CD4-positive, alpha-beta memory T cell (primary cell): ENCODE measurements around the gene ASCC3. TPM values are rescaled to one million over a fixed set of nuclear protein-coding genes. Genes with fewer than 3 reads are reported as not detected.

ENCODE experiments used
- CTCF ChIA-PET: fragments of 350-600 bp; sonication (Branson Sonifier 250); formaldehyde crosslinking; loops from one replicate; lab custom pipeline; 2021; ENCODE audit warnings: inconsistent platforms; ENCODE audit not compliant: partially characterized antibody; lab: Charles Lee
- POLR2A ChIA-PET: fragments of 350-600 bp; sonication (Branson Sonifier 250); formaldehyde crosslinking; loops from one replicate; lab custom pipeline; 2021; ENCODE audit not compliant: partially characterized antibody; lab: Charles Lee
- DNase-seq, 5 donors: peaks; one replicate each; pipeline versions ENCODE4 v3.0.0 to v3.0.0-alpha.2; 2020 to 2022; ENCODE audit warnings: mixed read lengths in 1 of 5
- H3K27ac ChIP-seq: one replicate; pipeline ENCODE4 v1.7.0; 2013; ENCODE audit warnings: low read depth, low read length
- H3K27me3 ChIP-seq: 2 replicates; pipeline ENCODE4 v1.7.0; 2013; ENCODE audit warnings: mild to moderate bottlenecking, low read length, moderate library complexity; ENCODE audit not compliant: insufficient read depth
- H3K36me3 ChIP-seq: 2 replicates; pipeline ENCODE4 v1.7.0; 2013; ENCODE audit warnings: mild to moderate bottlenecking, low read length, moderate library complexity; ENCODE audit not compliant: insufficient read depth
- H3K4me1 ChIP-seq: 2 replicates; pipeline ENCODE4 v1.7.0; 2013; ENCODE audit warnings: mild to moderate bottlenecking, low read length, moderate library complexity; ENCODE audit not compliant: insufficient read depth
- H3K4me3 ChIP-seq, 2 donors: one replicate each; pipeline ENCODE4 v1.7.0; 2013; ENCODE audit warnings: low read length in 2 of 2, mild to moderate bottlenecking in 1 of 2
- H3K9me3 ChIP-seq, 2 donors: one replicate each; pipeline ENCODE4 v1.7.0; 2013; ENCODE audit warnings: low read length in 2 of 2, control low read depth in 1 of 2; ENCODE audit not compliant: control insufficient read depth in 1 of 2
- H3K27ac Mint-ChIP-seq, 7 donors: one replicate each; pipeline ENCODE4 v1.8.0; 2020 to 2021; ENCODE audit warnings: mixed read lengths in 7 of 7, mild to moderate bottlenecking in 6 of 7, inconsistent platforms in 3 of 7, moderate library complexity in 3 of 7
- H3K27me3 Mint-ChIP-seq, 2 donors: one replicate each; pipeline ENCODE4 v1.8.0; 2020 to 2021; ENCODE audit warnings: mixed read lengths in 2 of 2
- H3K36me3 Mint-ChIP-seq, 2 donors: one replicate each; pipeline ENCODE4 v1.8.0; 2020 to 2021; ENCODE audit warnings: mixed read lengths in 2 of 2, inconsistent platforms in 1 of 2, mild to moderate bottlenecking in 1 of 2
- H3K4me1 Mint-ChIP-seq, 4 donors: one replicate each; pipeline ENCODE4 v1.8.0; 2020 to 2021; ENCODE audit warnings: mixed read lengths in 4 of 4, mild to moderate bottlenecking in 1 of 4
- H3K4me3 Mint-ChIP-seq, 8 donors: one replicate each; pipeline ENCODE4 v1.8.0; 2020 to 2021; ENCODE audit warnings: mixed read lengths in 8 of 8, mild to moderate bottlenecking in 7 of 8, moderate library complexity in 6 of 8, inconsistent platforms in 3 of 8
- H3K9me3 Mint-ChIP-seq, 8 donors: one replicate each; pipeline ENCODE4 v1.8.0; 2020 to 2021; ENCODE audit warnings: mixed read lengths in 8 of 8, mild to moderate bottlenecking in 5 of 8, inconsistent platforms in 3 of 8, moderate library complexity in 1 of 8
- intact Hi-C: fragments of 100-400 bp; cut with micrococcal nuclease; formaldehyde crosslinking; loops from one replicate; pipeline ENCODE4 v1.15.1; 2023
- polyA plus RNA-seq, 2 donors: library from polyadenylated mRNA; unstranded; fragments of 300-500 nt; fragmentation: Illumina TruSeq; gene quantifications; one replicate each; pipeline ENCODE4 v1.2.3, GENCODE V29; 2021
- total RNA-seq, 2 experiments: library from RNA; stranded (reverse); gene quantifications; one replicate each; pipeline ENCODE4 v1.2.3, GENCODE V29; 2021

Gene ASCC3
- total and polyA plus RNA-seq, 4 experiments from 2014 or later, result 13.0 to 57.9 (median 43.1) TPM

- Mint-ChIP-seq H3K9me3 (no peaks in the 10 kb centered on the region), H3K4me3 (no peak overlapping the region), H3K36me3 (peaks cover 7 to 17% of the 10 kb centered on the region in 2 donors), H3K4me1 (peaks cover 0 to 3% (median 0%) of the 10 kb centered on the region in 4 donors), H3K27me3 (no peaks in the 10 kb centered on the region), H3K27ac (no peak overlapping the region)
- ChIA-PET CTCF (no interaction called here), POLR2A (no interaction called here)
- Histone ChIP-seq H3K27ac (no peak overlapping the region), H3K27me3 (no peaks in the 10 kb centered on the region), H3K4me3 (no peak overlapping the region), H3K9me3 (no peaks in the 10 kb centered on the region), H3K36me3 (no peaks in the 10 kb centered on the region), H3K4me1 (no peaks in the 10 kb centered on the region)
- no peak for DNase-seq
- intact Hi-C loops, result no loop called here
These were observed 189.2 kb downstream of the ASCC3 start for GRCh38 chr6:100691972-100692371.

- no peak overlapping the region for H3K4me3 ChIP-seq
- H3K9me3 ChIP-seq, result no peaks in the 10 kb centered on the region
- intact Hi-C loops, result no loop called here
- Mint-ChIP-seq H3K27ac (no peak overlapping the region), H3K27me3 (no peaks in the 10 kb centered on the region), H3K9me3 (no peaks in the 10 kb centered on the region), H3K4me1 (peaks cover 0 to 3% (median 0%) of the 10 kb centered on the region in 4 donors), H3K4me3 (no peak overlapping the region), H3K36me3 (peaks cover 6 to 15% of the 10 kb centered on the region in 2 donors)
- no peaks in the 10 kb centered on the region for H3K36me3 ChIP-seq
- no peaks in the 10 kb centered on the region for H3K4me1 ChIP-seq
- no peaks in the 10 kb centered on the region for H3K27me3 ChIP-seq
- H3K27ac ChIP-seq, result no peak overlapping the region
- ChIA-PET POLR2A (no interaction called here), CTCF (no interaction called here)
- DNase-seq, result no peak
These were observed 194.9 kb downstream of the ASCC3 start for GRCh38 chr6:100686216-100686615.

- Mint-ChIP-seq H3K27ac (no peak overlapping the region), H3K27me3 (no peaks in the 10 kb centered on the region), H3K36me3 (peaks cover 9 to 15% of the 10 kb centered on the region in 2 donors), H3K4me1 (peaks cover 0 to 3% (median 0%) of the 10 kb centered on the region in 4 donors), H3K4me3 (no peak overlapping the region), H3K9me3 (no peaks in the 10 kb centered on the region)
- intact Hi-C loops, result no loop called here
- DNase-seq, result no peak
- Histone ChIP-seq H3K4me1 (no peaks in the 10 kb centered on the region), H3K9me3 (no peaks in the 10 kb centered on the region), H3K4me3 (no peak overlapping the region), H3K36me3 (no peaks in the 10 kb centered on the region), H3K27me3 (no peaks in the 10 kb centered on the region), H3K27ac (no peak overlapping the region)
- ChIA-PET CTCF (no interaction called here), POLR2A (no interaction called here)
These were observed 195.4 kb downstream of the ASCC3 start for GRCh38 chr6:100685747-100686146.

- Mint-ChIP-seq H3K27me3 (no peaks in the 10 kb centered on the region), H3K27ac (peak overlapping the region in 1 of 7 donors; percentile 67), H3K4me1 (no peaks in the 10 kb centered on the region), H3K36me3 (peaks cover 5 to 12% of the 10 kb centered on the region in 2 donors), H3K4me3 (no peak overlapping the region), H3K9me3 (no peaks in the 10 kb centered on the region)
- no peak for DNase-seq
- no peaks in the 10 kb centered on the region for H3K27me3 ChIP-seq
- intact Hi-C loops, result no loop called here
- ChIA-PET CTCF (interaction anchor here (2.1 kb wide), 1 partner anchor 15 kb away, joined by 7 read pairs; no protein-coding TSS in a partner anchor), POLR2A (no interaction called here)
- H3K27ac ChIP-seq, result no peak overlapping the region
- H3K36me3 ChIP-seq, result no peaks in the 10 kb centered on the region
- no peaks in the 10 kb centered on the region for H3K9me3 ChIP-seq
- H3K4me3 ChIP-seq, result no peak overlapping the region
- no peaks in the 10 kb centered on the region for H3K4me1 ChIP-seq
These were observed 201.0 kb downstream of the ASCC3 start for GRCh38 chr6:100680163-100680562.

DNA sequence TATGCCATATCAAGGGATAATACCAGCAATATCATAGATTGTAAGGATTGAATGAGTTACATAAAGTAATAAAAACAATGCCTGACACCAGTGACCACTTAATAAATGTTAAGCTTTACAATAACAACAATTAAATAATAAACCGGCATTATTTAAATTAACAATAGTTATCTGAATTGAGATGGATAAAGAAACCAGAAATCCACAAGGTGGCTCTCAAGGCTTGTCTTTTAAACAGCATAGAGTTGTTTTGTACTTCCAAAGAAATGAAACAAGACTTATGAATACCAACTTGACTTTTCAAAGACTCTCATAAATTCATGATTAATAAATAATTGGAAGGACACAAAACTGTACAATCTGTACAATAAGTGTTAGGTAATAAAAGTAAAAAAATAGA lies 203.1 kb downstream of the ASCC3 start:
- ChIA-PET CTCF (interaction anchor here (2.1 kb wide), 1 partner anchor 13 kb away, joined by 7 read pairs; no protein-coding TSS in a partner anchor), POLR2A (interaction anchor here (0.6 kb wide), 1 partner anchor 1110 kb away, joined by 3 read pairs; the partner anchor contains the start of gene CCNC)
- H3K27me3 Mint-ChIP-seq, result no peaks in the 10 kb centered on the region
- no peak overlapping the region for H3K27ac ChIP-seq
- no peak overlapping the region for H3K4me3 Mint-ChIP-seq
- H3K9me3 ChIP-seq, result no peaks in the 10 kb centered on the region
- H3K9me3 Mint-ChIP-seq, result no peaks in the 10 kb centered on the region
- H3K4me3 ChIP-seq, result no peak overlapping the region
- no peaks in the 10 kb centered on the region for H3K4me1 ChIP-seq
- H3K36me3 ChIP-seq, result no peaks in the 10 kb centered on the region
- no peaks in the 10 kb centered on the region for H3K4me1 Mint-ChIP-seq
- H3K27me3 ChIP-seq, result no peaks in the 10 kb centered on the region
- peaks cover 5 to 12% of the 10 kb centered on the region in 2 donors for H3K36me3 Mint-ChIP-seq
- intact Hi-C loops, result no loop called here
- H3K27ac Mint-ChIP-seq, result no peak overlapping the region
- no peak for DNase-seq

DNA sequence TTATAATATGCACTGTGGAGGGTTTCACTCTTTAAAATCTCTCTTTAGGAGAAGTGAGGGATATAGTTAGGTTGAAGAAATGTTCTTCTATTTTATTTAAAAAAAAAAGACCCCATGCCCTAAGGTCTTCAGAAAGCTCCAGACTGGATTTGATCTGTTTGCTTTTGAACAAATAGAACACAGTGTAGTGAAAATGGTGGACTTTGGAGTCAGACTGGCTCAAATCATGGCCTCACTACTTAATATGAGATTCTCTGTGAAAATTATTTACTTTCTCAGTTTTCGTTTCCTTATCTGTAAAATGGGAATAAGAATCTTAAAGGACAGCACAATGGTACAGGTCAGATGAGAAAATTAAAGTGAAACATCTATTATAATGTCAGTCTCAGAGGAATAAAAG lies 203.9 kb downstream of the ASCC3 start:
- Mint-ChIP-seq H3K27ac (peak overlapping the region in 1 of 7 donors; percentile 48), H3K9me3 (no peaks in the 10 kb centered on the region), H3K27me3 (no peaks in the 10 kb centered on the region), H3K4me3 (no peak overlapping the region), H3K36me3 (peaks cover 6 to 12% of the 10 kb centered on the region in 2 donors), H3K4me1 (no peaks in the 10 kb centered on the region)
- no peak overlapping the region for H3K4me3 ChIP-seq
- no peaks in the 10 kb centered on the region for H3K9me3 ChIP-seq
- no peaks in the 10 kb centered on the region for H3K4me1 ChIP-seq
- H3K36me3 ChIP-seq, result no peaks in the 10 kb centered on the region
- ChIA-PET CTCF (no interaction called here), POLR2A (no interaction called here)
- no peak for DNase-seq
- H3K27ac ChIP-seq, result no peak overlapping the region
- intact Hi-C loops, result no loop called here
- no peaks in the 10 kb centered on the region for H3K27me3 ChIP-seq

- ChIA-PET POLR2A (no interaction called here), CTCF (no interaction called here)
- Histone ChIP-seq H3K27ac (no peak overlapping the region), H3K36me3 (no peaks in the 10 kb centered on the region), H3K4me1 (no peaks in the 10 kb centered on the region), H3K4me3 (no peak overlapping the region), H3K9me3 (no peaks in the 10 kb centered on the region), H3K27me3 (no peaks in the 10 kb centered on the region)
- Mint-ChIP-seq H3K36me3 (peaks cover 7 to 25% of the 10 kb centered on the region in 2 donors), H3K4me3 (no peak overlapping the region), H3K4me1 (no peaks in the 10 kb centered on the region), H3K27ac (no peak overlapping the region), H3K27me3 (no peaks in the 10 kb centered on the region), H3K9me3 (no peaks in the 10 kb centered on the region)
- DNase-seq, result no peak
- intact Hi-C loops, result no loop called here
These were observed 207.5 kb downstream of the ASCC3 start for GRCh38 chr6:100673641-100674040.
